ENCODE measurements around the gene SYT11.
A peak's percentile ranks its signal among the peaks of the same experiment; 100 is the strongest.

The SYT11 gene

GRCh38 chr1:155867766-155868165, 8.4 kb downstream of the SYT11 start:
- H3K36me3 ChIP-seq = peaks cover 15% of the 10 kb centered on the region
- TF ChIP-seq CTCF (IDR thresholded peaks at IDR 0.05; ENCODE audit: low read depth, low read length) = no peak
- DNase-seq = no peak
- no peaks in the 10 kb centered on the region for H3K9me3 ChIP-seq
- peaks cover 13% of the 10 kb centered on the region for H3K4me1 ChIP-seq
- no peaks in the 10 kb centered on the region for H3K27me3 ChIP-seq
- H3K4me3 ChIP-seq (ENCODE audit: low read depth, low read length) = no peak overlapping the region

- H3K4me3 ChIP-seq (ENCODE audit: low read depth, low read length) = no peak overlapping the region
- DNase-seq = peak; percentile 85
- TF ChIP-seq CTCF (IDR thresholded peaks at IDR 0.05; ENCODE audit: low read depth, low read length) = no peak
- H3K4me1 ChIP-seq = peaks cover 13% of the 10 kb centered on the region
- no peaks in the 10 kb centered on the region for H3K27me3 ChIP-seq
- no peaks in the 10 kb centered on the region for H3K9me3 ChIP-seq
- H3K36me3 ChIP-seq = peaks cover 19% of the 10 kb centered on the region
These were observed 12.0 kb downstream of the SYT11 start for GRCh38 chr1:155871390-155871789.

- H3K9me3 ChIP-seq = no peaks in the 10 kb centered on the region
- peaks cover 13% of the 10 kb centered on the region for H3K4me1 ChIP-seq
- no peak for TF ChIP-seq CTCF (IDR thresholded peaks at IDR 0.05; ENCODE audit: low read depth, low read length)
- no peak for DNase-seq
- no peaks in the 10 kb centered on the region for H3K27me3 ChIP-seq
- H3K4me3 ChIP-seq (ENCODE audit: low read depth, low read length) = no peak overlapping the region
- peaks cover 19% of the 10 kb centered on the region for H3K36me3 ChIP-seq
These were observed 13.2 kb downstream of the SYT11 start for GRCh38 chr1:155872527-155872926.

GRCh38 chr1:155873860-155874259, 14.5 kb downstream of the SYT11 start:
- Histone ChIP-seq H3K9me3 (no peaks in the 10 kb centered on the region), H3K4me3 (ENCODE audit: low read depth, low read length) (no peak overlapping the region), H3K4me1 (peaks cover 13% of the 10 kb centered on the region), H3K27me3 (no peaks in the 10 kb centered on the region), H3K36me3 (peaks cover 18% of the 10 kb centered on the region)
- no peak for TF ChIP-seq CTCF (IDR thresholded peaks at IDR 0.05; ENCODE audit: low read depth, low read length)
- peak; percentile 37 for DNase-seq

GRCh38 chr1:155877945-155878344, 18.6 kb downstream of the SYT11 start:
- H3K9me3 ChIP-seq = no peaks in the 10 kb centered on the region
- no peak for DNase-seq
- H3K4me3 ChIP-seq (ENCODE audit: low read depth, low read length) = no peak overlapping the region
- TF ChIP-seq CTCF (IDR thresholded peaks at IDR 0.05; ENCODE audit: low read depth, low read length) = no peak
- no peaks in the 10 kb centered on the region for H3K4me1 ChIP-seq
- peaks cover 22% of the 10 kb centered on the region for H3K36me3 ChIP-seq
- H3K27me3 ChIP-seq = no peaks in the 10 kb centered on the region

- no peak for DNase-seq
- Histone ChIP-seq H3K36me3 (peaks cover 21% of the 10 kb centered on the region), H3K4me1 (no peaks in the 10 kb centered on the region), H3K9me3 (no peaks in the 10 kb centered on the region), H3K27me3 (no peaks in the 10 kb centered on the region), H3K4me3 (ENCODE audit: low read depth, low read length) (no peak overlapping the region)
- TF ChIP-seq CTCF (IDR thresholded peaks at IDR 0.05; ENCODE audit: low read depth, low read length) = no peak
These were observed 20.9 kb downstream of the SYT11 start for GRCh38 chr1:155880251-155880650.
